Measurements from ENCODE around the gene STAT5A. TPM values are rescaled to one million over a fixed set of nuclear protein-coding genes. Genes with fewer than 3 reads are reported as not detected.
"Not testable (repeated sequence)": the region's sequence is repeated elsewhere in the genome, so short reads cannot be mapped to it uniquely, and the experiment has no call there.

Gene STAT5A
- total RNA-seq, 4 donors from 2014 or later, result 11.2 to 80.0 (median 34.5) TPM

DNA sequence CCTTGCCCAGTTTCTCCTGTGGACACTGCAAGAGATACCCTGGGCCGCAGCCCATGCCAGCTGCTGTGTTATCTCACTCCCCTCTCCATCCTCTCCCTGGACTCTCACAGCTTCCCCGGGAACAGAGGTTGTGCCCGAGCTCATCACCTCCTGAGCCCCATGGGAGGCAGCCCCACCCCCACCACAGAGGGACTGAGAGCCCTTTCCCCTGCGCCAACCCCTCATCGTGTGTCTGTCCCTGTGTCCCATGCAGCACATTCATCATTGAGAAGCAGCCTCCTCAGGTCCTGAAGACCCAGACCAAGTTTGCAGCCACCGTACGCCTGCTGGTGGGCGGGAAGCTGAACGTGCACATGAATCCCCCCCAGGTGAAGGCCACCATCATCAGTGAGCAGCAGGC, 12.7 kb downstream of the STAT5A start:
- H3K27me3 ChIP-seq, result no peaks in the 10 kb centered on the region
- H3K9me3 ChIP-seq, result no peaks in the 10 kb centered on the region
- H3K36me3 ChIP-seq, result peaks cover 0 to 64% (median 0%) of the 10 kb centered on the region in 3 donors
- no peak overlapping the region for H3K27ac ChIP-seq
- H3K4me1 ChIP-seq, result no peaks in the 10 kb centered on the region
- DNase-seq, result no peak
- TF ChIP-seq, protein P1, sequence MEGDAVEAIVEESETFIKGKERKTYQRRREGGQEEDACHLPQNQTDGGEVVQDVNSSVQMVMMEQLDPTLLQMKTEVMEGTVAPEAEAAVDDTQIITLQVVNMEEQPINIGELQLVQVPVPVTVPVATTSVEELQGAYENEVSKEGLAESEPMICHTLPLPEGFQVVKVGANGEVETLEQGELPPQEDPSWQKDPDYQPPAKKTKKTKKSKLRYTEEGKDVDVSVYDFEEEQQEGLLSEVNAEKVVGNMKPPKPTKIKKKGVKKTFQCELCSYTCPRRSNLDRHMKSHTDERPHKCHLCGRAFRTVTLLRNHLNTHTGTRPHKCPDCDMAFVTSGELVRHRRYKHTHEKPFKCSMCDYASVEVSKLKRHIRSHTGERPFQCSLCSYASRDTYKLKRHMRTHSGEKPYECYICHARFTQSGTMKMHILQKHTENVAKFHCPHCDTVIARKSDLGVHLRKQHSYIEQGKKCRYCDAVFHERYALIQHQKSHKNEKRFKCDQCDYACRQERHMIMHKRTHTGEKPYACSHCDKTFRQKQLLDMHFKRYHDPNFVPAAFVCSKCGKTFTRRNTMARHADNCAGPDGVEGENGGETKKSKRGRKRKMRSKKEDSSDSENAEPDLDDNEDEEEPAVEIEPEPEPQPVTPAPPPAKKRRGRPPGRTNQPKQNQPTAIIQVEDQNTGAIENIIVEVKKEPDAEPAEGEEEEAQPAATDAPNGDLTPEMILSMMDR (IDR thresholded peaks at IDR 0.05), result no peak
- no peak for TF ChIP-seq POLR2A (IDR thresholded peaks at IDR 0.05)
- H3K4me3 ChIP-seq, result no peak overlapping the region

DNA sequence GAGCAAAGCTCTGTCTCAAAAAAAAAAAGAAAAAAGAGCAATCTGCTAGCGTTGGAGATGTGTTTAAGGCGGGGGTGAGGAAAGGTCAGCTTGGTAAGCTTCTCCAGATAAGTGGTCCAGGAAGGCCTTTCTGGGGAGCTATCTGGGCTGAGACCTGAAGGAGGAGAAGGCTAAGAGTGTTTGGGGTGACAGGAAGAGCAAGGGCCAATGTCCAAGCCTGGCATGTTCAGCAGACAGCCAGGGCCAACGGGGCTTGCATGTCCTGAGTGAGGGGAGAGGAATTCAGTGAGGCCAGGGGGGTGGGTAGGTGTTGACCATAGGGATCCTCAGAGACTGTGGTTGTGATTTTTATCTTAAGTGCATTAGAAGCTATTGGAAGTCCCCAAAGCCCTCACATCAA, 15.4 kb downstream of the STAT5A start:
- Histone ChIP-seq H3K27ac (no peak overlapping the region), H3K4me3 (no peak overlapping the region), H3K4me1 (no peaks in the 10 kb centered on the region), H3K9me3 (no peaks in the 10 kb centered on the region), H3K36me3 (peaks cover 0 to 78% (median 0%) of the 10 kb centered on the region in 3 donors), H3K27me3 (no peaks in the 10 kb centered on the region)
- no peak for DNase-seq
- TF ChIP-seq, protein P1 (IDR thresholded peaks at IDR 0.05), result no peak
- TF ChIP-seq POLR2A (IDR thresholded peaks at IDR 0.05), result no peak

DNA sequence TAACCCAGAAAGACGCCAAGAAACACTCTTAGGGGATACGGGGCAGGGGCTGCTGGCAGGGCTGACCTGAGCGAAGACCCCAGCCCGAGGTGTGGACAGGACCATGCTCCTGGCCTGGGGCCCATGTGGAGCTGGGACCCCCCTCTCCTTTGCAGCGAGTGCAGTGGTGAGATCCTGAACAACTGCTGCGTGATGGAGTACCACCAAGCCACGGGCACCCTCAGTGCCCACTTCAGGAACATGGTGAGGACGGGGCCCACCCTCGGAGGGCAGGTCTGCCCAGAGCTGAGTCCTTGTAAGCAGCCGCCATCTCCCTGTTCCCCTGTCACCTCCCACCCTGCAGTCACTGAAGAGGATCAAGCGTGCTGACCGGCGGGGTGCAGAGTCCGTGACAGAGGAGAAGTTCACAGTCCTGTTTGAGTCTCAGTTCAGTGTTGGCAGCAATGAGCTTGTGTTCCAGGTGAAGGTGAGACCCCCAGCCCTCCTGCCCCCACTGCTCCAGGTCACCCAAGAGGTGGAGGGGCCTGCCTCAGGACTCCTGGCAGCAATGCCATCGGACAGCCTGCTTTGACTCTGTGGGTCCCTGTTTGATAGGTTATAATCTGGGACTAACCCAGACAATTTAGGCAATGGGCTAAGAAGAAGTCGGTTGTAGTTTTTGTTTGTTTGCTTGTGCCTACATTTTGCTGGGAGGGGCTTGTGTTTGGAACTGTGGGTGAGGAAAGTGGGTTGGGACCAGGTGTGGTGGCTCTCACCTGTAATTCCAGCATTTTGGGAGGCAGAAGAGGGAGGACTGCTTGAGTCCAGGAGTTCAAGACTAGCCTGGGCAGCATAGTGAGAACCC, 16.1 kb downstream of the STAT5A start:
- H3K36me3 ChIP-seq, result peaks cover 0 to 77% (median 0%) of the 10 kb centered on the region in 3 donors
- DNase-seq, result no peak

DNA sequence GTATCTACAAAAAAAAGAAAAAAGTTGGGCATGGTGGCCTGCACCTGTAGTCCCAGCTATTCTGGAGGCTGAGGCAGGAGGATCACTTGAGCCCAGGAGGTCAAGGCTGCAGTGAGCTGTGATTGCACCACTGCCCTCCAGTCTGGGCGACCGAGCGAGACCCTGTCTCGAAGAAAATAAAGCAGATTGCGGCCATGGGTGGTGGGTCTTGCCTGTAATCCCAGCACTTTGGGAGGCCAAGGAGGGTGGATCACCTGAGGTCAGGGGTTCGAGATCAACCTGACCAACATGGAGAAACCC, 16.7 kb downstream of the STAT5A start:
- DNase-seq, H3K4me3 ChIP-seq, H3K27ac ChIP-seq, H3K9me3 ChIP-seq, H3K27me3 ChIP-seq, H3K4me1 ChIP-seq: not testable (repeated sequence)
- H3K36me3 ChIP-seq, result peaks cover 0 to 76% (median 0%) of the 10 kb centered on the region in 3 donors

More for the DNA sequence above, 16.1 kb downstream of the STAT5A start:
- no peak overlapping the region for H3K27ac ChIP-seq
- H3K4me3 ChIP-seq, result no peak overlapping the region
- TF ChIP-seq, protein P1 (IDR thresholded peaks at IDR 0.05), result no peak
- no peak for TF ChIP-seq POLR2A (IDR thresholded peaks at IDR 0.05)
- H3K4me1 ChIP-seq, result no peaks in the 10 kb centered on the region
- no peaks in the 10 kb centered on the region for H3K9me3 ChIP-seq
- no peaks in the 10 kb centered on the region for H3K27me3 ChIP-seq

DNA sequence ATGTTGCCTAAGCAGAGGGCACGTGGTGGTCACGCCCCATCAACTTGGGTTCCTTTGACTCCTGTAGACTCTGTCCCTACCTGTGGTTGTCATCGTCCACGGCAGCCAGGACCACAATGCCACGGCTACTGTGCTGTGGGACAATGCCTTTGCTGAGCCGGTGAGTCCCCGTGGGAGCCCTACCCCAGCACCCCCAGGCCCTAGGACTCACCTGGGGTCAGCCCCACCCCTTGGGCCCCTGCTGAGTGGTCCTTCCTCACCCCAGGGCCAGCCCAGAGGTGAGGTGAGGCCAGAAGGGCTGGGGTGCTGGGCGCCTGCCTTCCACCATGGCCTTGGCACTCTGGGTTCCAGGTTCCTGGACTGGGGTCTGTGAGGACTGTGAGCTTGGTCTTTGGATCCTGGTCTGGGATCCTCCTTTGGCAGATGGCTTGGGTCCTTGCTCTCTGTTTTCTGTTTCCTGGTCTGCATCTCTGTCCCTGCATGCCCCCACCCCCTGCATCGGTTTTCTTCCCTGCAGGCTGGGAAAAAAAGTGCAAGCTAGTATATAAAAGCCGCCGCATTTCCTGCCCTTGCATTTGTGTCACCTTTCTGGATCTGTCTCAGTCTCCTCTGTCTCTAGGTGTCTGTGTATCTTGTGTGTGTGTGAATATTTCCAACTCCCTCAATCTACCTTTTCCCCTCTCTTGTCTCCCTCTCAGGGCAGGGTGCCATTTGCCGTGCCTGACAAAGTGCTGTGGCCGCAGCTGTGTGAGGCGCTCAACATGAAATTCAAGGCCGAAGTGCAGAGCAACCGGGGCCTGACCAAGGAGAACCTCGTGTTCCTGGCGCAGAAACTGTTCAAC, 17.5 kb downstream of the STAT5A start:
- Histone ChIP-seq H3K4me1 (peaks cover 0 to 3% (median 0%) of the 10 kb centered on the region in 4 donors), H3K27me3 (no peaks in the 10 kb centered on the region), H3K4me3 (no peak overlapping the region), H3K27ac (no peak overlapping the region), H3K36me3 (peaks cover 0 to 75% (median 0%) of the 10 kb centered on the region in 3 donors), H3K9me3 (no peaks in the 10 kb centered on the region)
- TF ChIP-seq, protein P1 (IDR thresholded peaks at IDR 0.05), result no peak
- TF ChIP-seq POLR2A (IDR thresholded peaks at IDR 0.05), result no peak
- no peak for DNase-seq

DNA sequence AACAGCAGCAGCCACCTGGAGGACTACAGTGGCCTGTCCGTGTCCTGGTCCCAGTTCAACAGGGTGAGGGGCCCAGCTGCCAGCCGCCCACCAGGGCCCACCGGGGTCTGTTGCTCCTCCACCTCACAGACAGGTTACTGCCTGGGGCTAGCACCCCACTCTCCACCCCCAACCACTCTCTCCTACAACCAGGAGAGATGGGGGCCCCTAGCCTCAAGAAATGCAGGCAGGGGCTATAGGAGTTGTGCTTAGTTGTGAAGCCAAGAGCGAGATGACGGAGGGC, 18.0 kb downstream of the STAT5A start:
- Histone ChIP-seq H3K4me3 (no peak overlapping the region), H3K27me3 (no peaks in the 10 kb centered on the region), H3K9me3 (no peaks in the 10 kb centered on the region), H3K36me3 (peaks cover 0 to 70% (median 0%) of the 10 kb centered on the region in 3 donors), H3K27ac (no peak overlapping the region), H3K4me1 (peaks cover 0 to 8% (median 0%) of the 10 kb centered on the region in 4 donors)
- DNase-seq, result no peak
- TF ChIP-seq, protein P1 (IDR thresholded peaks at IDR 0.05), result no peak
- no peak for TF ChIP-seq POLR2A (IDR thresholded peaks at IDR 0.05)
